Neural progenitor cell (in vitro differentiated cells): ENCODE results near the gene LIN54.

Source experiments
- EZH2 ChIP-seq: fragments of 200-600 bp; sonication (generic); IDR thresholded peaks from 2 replicates; pipeline ENCODE4 v1.6.1; 2017; ENCODE audit warnings: antibody characterized with exemption, mild to moderate bottlenecking, moderate library complexity
- EZH2phosphoT487 ChIP-seq: fragments of 200-600 bp; sonication (generic); IDR thresholded peaks from 2 replicates; pipeline ENCODE4 v1.6.1; 2017; ENCODE audit warnings: antibody characterized with exemption
- TF ChIP-seq, protein P1 (sequence below): fragments of 200-600 bp; sonication (generic); IDR thresholded peaks from 2 replicates; pipeline ENCODE4 v1.5.1; 2017; ENCODE audit warnings: antibody characterized with exemption, mild to moderate bottlenecking

DNA sequence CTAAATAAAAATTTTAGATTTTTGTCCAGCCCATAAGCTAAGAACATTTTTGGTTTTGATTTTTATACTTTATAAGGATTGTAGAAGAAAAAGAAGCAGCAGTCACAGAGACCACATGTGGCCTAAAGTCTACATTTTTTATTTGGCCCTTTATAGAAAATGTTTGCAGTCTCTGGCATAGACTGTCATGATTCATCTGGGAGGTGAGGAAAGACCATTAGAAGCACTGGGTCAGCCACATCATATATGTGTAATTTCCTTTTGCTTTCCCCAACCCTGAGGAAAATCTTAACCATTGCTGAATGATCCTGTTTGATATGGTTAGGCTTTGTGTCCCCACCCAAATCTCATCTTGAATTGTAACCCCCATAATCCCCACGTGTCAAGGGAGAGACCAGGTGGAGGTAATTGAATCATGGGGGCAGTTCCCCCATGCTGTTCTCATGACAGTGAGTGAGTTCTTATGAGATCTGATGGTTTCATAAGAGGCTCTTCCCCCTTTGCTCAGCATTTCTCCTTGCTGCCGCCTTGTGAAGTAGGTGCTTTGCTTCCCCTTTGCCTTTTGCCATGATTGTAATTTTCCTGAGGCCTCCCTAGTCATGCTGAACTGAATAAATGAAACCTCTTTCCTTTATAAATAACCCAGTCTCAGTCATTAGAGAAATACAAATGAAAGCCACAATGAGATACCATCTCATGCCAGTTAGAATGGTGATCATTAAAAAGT lies 12.3 kb upstream of the LIN54 start:
- TF ChIP-seq EZH2: no peak
- TF ChIP-seq, protein P1, sequence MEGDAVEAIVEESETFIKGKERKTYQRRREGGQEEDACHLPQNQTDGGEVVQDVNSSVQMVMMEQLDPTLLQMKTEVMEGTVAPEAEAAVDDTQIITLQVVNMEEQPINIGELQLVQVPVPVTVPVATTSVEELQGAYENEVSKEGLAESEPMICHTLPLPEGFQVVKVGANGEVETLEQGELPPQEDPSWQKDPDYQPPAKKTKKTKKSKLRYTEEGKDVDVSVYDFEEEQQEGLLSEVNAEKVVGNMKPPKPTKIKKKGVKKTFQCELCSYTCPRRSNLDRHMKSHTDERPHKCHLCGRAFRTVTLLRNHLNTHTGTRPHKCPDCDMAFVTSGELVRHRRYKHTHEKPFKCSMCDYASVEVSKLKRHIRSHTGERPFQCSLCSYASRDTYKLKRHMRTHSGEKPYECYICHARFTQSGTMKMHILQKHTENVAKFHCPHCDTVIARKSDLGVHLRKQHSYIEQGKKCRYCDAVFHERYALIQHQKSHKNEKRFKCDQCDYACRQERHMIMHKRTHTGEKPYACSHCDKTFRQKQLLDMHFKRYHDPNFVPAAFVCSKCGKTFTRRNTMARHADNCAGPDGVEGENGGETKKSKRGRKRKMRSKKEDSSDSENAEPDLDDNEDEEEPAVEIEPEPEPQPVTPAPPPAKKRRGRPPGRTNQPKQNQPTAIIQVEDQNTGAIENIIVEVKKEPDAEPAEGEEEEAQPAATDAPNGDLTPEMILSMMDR: no peak
- TF ChIP-seq EZH2phosphoT487: no peak
